ENCODE data around the gene QRICH2.
"Not testable (repeated sequence)": the region's sequence is repeated elsewhere in the genome, so short reads cannot be mapped to it uniquely, and the experiment has no call there.

QRICH2 gene

GRCh38 chr17:76253841-76254240 lies 54.2 kb downstream of the QRICH2 start:
- no peaks in the 10 kb centered on the region for H3K27me3 ChIP-seq (ENCODE audit: low read length)
- H3K79me2 ChIP-seq (ENCODE audit: insufficient read depth, low read length), result no peaks in the 10 kb centered on the region
- H3K4me3 ChIP-seq (ENCODE audit: insufficient read depth, low read length, poor library complexity, severe bottlenecking), result no peak overlapping the region
- no peak overlapping the region for H3K4me2 ChIP-seq (ENCODE audit: low read depth, low read length, poor library complexity, severe bottlenecking)
- H3F3A ChIP-seq (ENCODE audit: insufficient read depth), result no peaks in the 10 kb centered on the region
- no peaks in the 10 kb centered on the region for H3K9me3 ChIP-seq (ENCODE audit: insufficient read depth, low read length)
- no peaks in the 10 kb centered on the region for H3K9me2 ChIP-seq (replicated peaks; ENCODE audit: insufficient read depth, low read length)
- no peaks in the 10 kb centered on the region for H4K20me1 ChIP-seq (ENCODE audit: low read depth, low read length)
- H3K36me3 ChIP-seq (ENCODE audit: low read length), result no peaks in the 10 kb centered on the region
- no peak overlapping the region for H3K9ac ChIP-seq (ENCODE audit: low read length)
- TF ChIP-seq, protein P1, sequence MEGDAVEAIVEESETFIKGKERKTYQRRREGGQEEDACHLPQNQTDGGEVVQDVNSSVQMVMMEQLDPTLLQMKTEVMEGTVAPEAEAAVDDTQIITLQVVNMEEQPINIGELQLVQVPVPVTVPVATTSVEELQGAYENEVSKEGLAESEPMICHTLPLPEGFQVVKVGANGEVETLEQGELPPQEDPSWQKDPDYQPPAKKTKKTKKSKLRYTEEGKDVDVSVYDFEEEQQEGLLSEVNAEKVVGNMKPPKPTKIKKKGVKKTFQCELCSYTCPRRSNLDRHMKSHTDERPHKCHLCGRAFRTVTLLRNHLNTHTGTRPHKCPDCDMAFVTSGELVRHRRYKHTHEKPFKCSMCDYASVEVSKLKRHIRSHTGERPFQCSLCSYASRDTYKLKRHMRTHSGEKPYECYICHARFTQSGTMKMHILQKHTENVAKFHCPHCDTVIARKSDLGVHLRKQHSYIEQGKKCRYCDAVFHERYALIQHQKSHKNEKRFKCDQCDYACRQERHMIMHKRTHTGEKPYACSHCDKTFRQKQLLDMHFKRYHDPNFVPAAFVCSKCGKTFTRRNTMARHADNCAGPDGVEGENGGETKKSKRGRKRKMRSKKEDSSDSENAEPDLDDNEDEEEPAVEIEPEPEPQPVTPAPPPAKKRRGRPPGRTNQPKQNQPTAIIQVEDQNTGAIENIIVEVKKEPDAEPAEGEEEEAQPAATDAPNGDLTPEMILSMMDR (IDR thresholded peaks at IDR 0.05; ENCODE audit: insufficient read depth, low read length, poor library complexity, severe bottlenecking), result no peak
- TF ChIP-seq EZH2phosphoT487 (conservative IDR thresholded peaks at IDR 0.05; ENCODE audit: low read length), result no peak
- no peak overlapping the region for H2AFZ ChIP-seq (ENCODE audit: low read depth, low read length, severe bottlenecking)
- H3K27ac ChIP-seq (ENCODE audit: low read depth, low read length), result no peak overlapping the region

- H4K20me1 ChIP-seq (ENCODE audit: low read depth, low read length); H3K4me3 ChIP-seq (ENCODE audit: insufficient read depth, low read length, poor library complexity, severe bottlenecking); H3K27me3 ChIP-seq (ENCODE audit: low read length); H3K36me3 ChIP-seq (ENCODE audit: low read length); H3K9me3 ChIP-seq (ENCODE audit: insufficient read depth, low read length); H3K27ac ChIP-seq (ENCODE audit: low read depth, low read length); H3F3A ChIP-seq (ENCODE audit: insufficient read depth); H3K9ac ChIP-seq (ENCODE audit: low read length); H3K9me2 ChIP-seq (replicated peaks; ENCODE audit: insufficient read depth, low read length); H3K4me2 ChIP-seq (ENCODE audit: low read depth, low read length, poor library complexity, severe bottlenecking); H3K79me2 ChIP-seq (ENCODE audit: insufficient read depth, low read length); H2AFZ ChIP-seq (ENCODE audit: low read depth, low read length, severe bottlenecking): not testable (repeated sequence)
Measured at GRCh38 chr17:76252967-76253766, 54.9 kb downstream of the QRICH2 start.

- peak overlapping the region; percentile 47 for H3K4me2 ChIP-seq (ENCODE audit: low read depth, low read length, poor library complexity, severe bottlenecking)
- peak overlapping the region; percentile 42; the same call in 1 of the 2 replicates for H3K27ac ChIP-seq (ENCODE audit: low read depth, low read length)
- H3K4me3 ChIP-seq (ENCODE audit: insufficient read depth, low read length, poor library complexity, severe bottlenecking), result no peak overlapping the region
- H3K9me3 ChIP-seq (ENCODE audit: insufficient read depth, low read length), result no peaks in the 10 kb centered on the region
- no peaks in the 10 kb centered on the region for H3K36me3 ChIP-seq (ENCODE audit: low read length)
- H3K9ac ChIP-seq (ENCODE audit: low read length), result peak overlapping the region; percentile 22; the same call in 1 of the 2 replicates
- TF ChIP-seq EZH2phosphoT487 (conservative IDR thresholded peaks at IDR 0.05; ENCODE audit: low read length), result no peak
- TF ChIP-seq, protein P1 (IDR thresholded peaks at IDR 0.05; ENCODE audit: insufficient read depth, low read length, poor library complexity, severe bottlenecking), result no peak
- no peaks in the 10 kb centered on the region for H3F3A ChIP-seq (ENCODE audit: insufficient read depth)
- peak overlapping the region; percentile 85 for H2AFZ ChIP-seq (ENCODE audit: low read depth, low read length, severe bottlenecking)
- H3K79me2 ChIP-seq (ENCODE audit: insufficient read depth, low read length), result no peaks in the 10 kb centered on the region
- H4K20me1 ChIP-seq (ENCODE audit: low read depth, low read length), result no peaks in the 10 kb centered on the region
- no peaks in the 10 kb centered on the region for H3K9me2 ChIP-seq (replicated peaks; ENCODE audit: insufficient read depth, low read length)
- no peaks in the 10 kb centered on the region for H3K27me3 ChIP-seq (ENCODE audit: low read length)
Measured at GRCh38 chr17:76252040-76252954, 55.8 kb downstream of the QRICH2 start.
